MM.1S (cell line): ENCODE data around the gene MRPL17.

Experiments
- DNase-seq: peaks from one replicate; pipeline ENCODE4 v3.0.0-alpha.2; 2015
- H2AFZ ChIP-seq: fragments of 300-600 bp; sonication (generic); 2 replicates; pipeline ENCODE4 v1.6.0; 2016; ENCODE audit warnings: antibody characterized with exemption, low read length
- H3F3A ChIP-seq: fragments of 300-600 bp; sonication (generic); 2 replicates; pipeline ENCODE4 v1.6.1; 2016; ENCODE audit warnings: mild to moderate bottlenecking, antibody characterized with exemption, low read length, moderate library complexity, mixed read lengths; ENCODE audit not compliant: insufficient read depth
- H3K27ac ChIP-seq: fragments of 300-600 bp; sonication (generic); 2 replicates; pipeline ENCODE4 v1.5.1; 2016; ENCODE audit warnings: mild to moderate bottlenecking, low read length
- H3K27me3 ChIP-seq: fragments of 300-600 bp; sonication (generic); replicated peaks from 2 replicates; pipeline ENCODE4 v1.6.0; 2016; ENCODE audit warnings: low read length; ENCODE audit not compliant: insufficient read depth
- H3K36me3 ChIP-seq: fragments of 300-600 bp; sonication (generic); replicated peaks from 2 replicates; pipeline ENCODE4 v1.6.1; 2016; ENCODE audit warnings: mild to moderate bottlenecking, low read length, mixed read lengths; ENCODE audit not compliant: insufficient read depth
- H3K4me1 ChIP-seq: fragments of 300-600 bp; sonication (generic); 2 replicates; pipeline ENCODE4 v1.6.1; 2016; ENCODE audit warnings: low read length, mixed read lengths
- H3K4me2 ChIP-seq: fragments of 300-600 bp; sonication (generic); 2 replicates; pipeline ENCODE4 v1.6.0; 2016; ENCODE audit warnings: low read depth, low read length
- H3K4me3 ChIP-seq: fragments of 300-600 bp; sonication (generic); 2 replicates; pipeline ENCODE4 v1.5.1; 2016; ENCODE audit warnings: low read length, mixed read lengths
- H3K79me2 ChIP-seq: fragments of 300-600 bp; sonication (generic); 2 replicates; pipeline ENCODE4 v1.6.1; 2016; ENCODE audit warnings: mixed run types, low read length, mixed read lengths
- H3K9ac ChIP-seq: fragments of 300-600 bp; sonication (generic); 2 replicates; pipeline ENCODE4 v1.6.1; 2016; ENCODE audit warnings: low read length, mixed read lengths
- H3K9me2 ChIP-seq: fragments of 300-600 bp; sonication (generic); replicated peaks from 2 replicates; pipeline ENCODE4 v1.6.1; 2016; ENCODE audit warnings: mild to moderate bottlenecking, low read length, mixed read lengths; ENCODE audit not compliant: insufficient read depth
- H3K9me3 ChIP-seq: fragments of 300-600 bp; sonication (generic); replicated peaks from 2 replicates; pipeline ENCODE4 v1.6.1; 2016; ENCODE audit warnings: mild to moderate bottlenecking, low read length, mixed read lengths; ENCODE audit not compliant: insufficient read depth
- H4K20me1 ChIP-seq: fragments of 300-600 bp; sonication (generic); 2 replicates; pipeline ENCODE4 v1.6.1; 2016; ENCODE audit warnings: mild to moderate bottlenecking, low read length, moderate library complexity, mixed read lengths; ENCODE audit not compliant: insufficient read depth
- EZH2 ChIP-seq: fragments of 300-600 bp; sonication (generic); optimal IDR thresholded peaks from 2 replicates; pipeline ENCODE3; 2017; ENCODE audit warnings: low read depth, mild to moderate bottlenecking, antibody characterized with exemption, low read length, mixed read lengths
- EZH2phosphoT487 ChIP-seq: fragments of 300-600 bp; sonication (generic); IDR thresholded peaks from 2 replicates; pipeline ENCODE4 v1.6.1; 2018; ENCODE audit warnings: antibody characterized with exemption, low read length
- TF ChIP-seq, protein P1 (sequence below): fragments of 300-600 bp; sonication (generic); IDR thresholded peaks from 2 replicates; pipeline ENCODE4 v1.5.1; 2016; ENCODE audit warnings: antibody characterized with exemption, low read length, mixed read lengths

The MRPL17 gene

DNA sequence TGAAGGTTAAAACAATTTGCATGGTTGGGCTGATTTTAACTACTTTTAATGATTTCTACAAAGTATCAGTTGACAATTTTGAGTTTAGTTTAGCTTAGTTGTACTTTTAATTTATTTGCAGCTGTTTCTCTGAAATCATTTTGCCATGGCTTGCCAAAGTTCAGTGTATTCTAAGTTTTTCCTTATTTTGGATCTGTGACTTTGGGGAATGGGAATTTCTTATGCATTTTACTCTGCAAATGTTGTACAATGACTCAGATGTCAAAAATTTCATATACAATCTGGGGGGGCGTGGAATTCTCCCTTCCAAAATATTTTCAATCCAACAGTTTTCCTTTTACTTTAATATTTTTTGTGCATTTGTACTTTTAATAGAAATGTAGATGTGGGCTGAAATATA is 18.6 kb downstream of the MRPL17 start:
- no peaks in the 10 kb centered on the region for H3F3A ChIP-seq
- TF ChIP-seq EZH2phosphoT487: no peak
- TF ChIP-seq, protein P1, sequence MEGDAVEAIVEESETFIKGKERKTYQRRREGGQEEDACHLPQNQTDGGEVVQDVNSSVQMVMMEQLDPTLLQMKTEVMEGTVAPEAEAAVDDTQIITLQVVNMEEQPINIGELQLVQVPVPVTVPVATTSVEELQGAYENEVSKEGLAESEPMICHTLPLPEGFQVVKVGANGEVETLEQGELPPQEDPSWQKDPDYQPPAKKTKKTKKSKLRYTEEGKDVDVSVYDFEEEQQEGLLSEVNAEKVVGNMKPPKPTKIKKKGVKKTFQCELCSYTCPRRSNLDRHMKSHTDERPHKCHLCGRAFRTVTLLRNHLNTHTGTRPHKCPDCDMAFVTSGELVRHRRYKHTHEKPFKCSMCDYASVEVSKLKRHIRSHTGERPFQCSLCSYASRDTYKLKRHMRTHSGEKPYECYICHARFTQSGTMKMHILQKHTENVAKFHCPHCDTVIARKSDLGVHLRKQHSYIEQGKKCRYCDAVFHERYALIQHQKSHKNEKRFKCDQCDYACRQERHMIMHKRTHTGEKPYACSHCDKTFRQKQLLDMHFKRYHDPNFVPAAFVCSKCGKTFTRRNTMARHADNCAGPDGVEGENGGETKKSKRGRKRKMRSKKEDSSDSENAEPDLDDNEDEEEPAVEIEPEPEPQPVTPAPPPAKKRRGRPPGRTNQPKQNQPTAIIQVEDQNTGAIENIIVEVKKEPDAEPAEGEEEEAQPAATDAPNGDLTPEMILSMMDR: no peak
- TF ChIP-seq EZH2: no peak
- no peaks in the 10 kb centered on the region for H3K4me1 ChIP-seq
- H3K27ac ChIP-seq: no peak overlapping the region
- H2AFZ ChIP-seq: no peak overlapping the region
- DNase-seq: no peak
- no peaks in the 10 kb centered on the region for H4K20me1 ChIP-seq
- no peak overlapping the region for H3K9ac ChIP-seq
- H3K36me3 ChIP-seq: no peaks in the 10 kb centered on the region
- H3K9me2 ChIP-seq: no peaks in the 10 kb centered on the region
- H3K27me3 ChIP-seq: peaks cover 9% of the 10 kb centered on the region; the same call in 1 of the 2 replicates
- H3K4me2 ChIP-seq: no peak overlapping the region
- no peaks in the 10 kb centered on the region for H3K79me2 ChIP-seq
- H3K9me3 ChIP-seq: no peaks in the 10 kb centered on the region
- H3K4me3 ChIP-seq: no peak overlapping the region

DNA sequence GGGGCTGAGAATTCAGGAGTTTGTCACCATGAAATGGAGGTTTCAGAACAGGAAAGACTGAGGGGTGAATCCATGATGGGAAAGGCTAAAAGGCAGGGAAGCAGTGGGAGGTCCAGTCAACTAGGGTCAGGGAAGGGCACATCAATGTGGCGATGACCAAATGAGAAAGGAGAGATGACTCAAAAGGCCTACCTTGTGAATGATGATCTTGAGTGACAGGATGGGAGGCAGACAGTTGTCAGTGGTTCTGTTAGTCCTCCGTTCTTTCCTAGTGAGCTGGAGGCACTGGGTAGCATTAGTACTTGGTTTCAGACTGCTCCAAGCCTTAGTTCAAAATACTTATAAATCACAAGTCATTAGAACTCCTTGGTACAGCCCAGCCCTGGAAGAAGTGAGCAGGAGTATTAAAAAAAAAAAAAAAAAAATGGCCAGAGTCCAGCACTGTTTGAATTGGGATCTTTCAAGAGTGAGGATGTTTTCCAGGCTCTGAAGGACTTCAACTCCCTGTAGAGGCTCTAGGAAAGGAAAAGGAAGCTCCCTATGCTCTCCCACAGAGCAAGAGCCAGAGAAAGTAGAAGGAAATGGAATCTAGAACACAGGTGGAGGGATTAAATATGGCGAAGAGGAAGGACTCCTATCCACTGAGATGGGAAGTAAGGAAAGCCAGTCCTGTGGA is 19.2 kb downstream of the MRPL17 start:
- Histone ChIP-seq H3K27me3 (peaks cover 15% of the 10 kb centered on the region), H3K79me2 (no peaks in the 10 kb centered on the region), H3K36me3 (no peaks in the 10 kb centered on the region), H4K20me1 (no peaks in the 10 kb centered on the region), H3K9me3 (no peaks in the 10 kb centered on the region), H3K27ac (no peak overlapping the region), H3K4me2 (no peak overlapping the region), H3K9ac (no peak overlapping the region), H3K9me2 (no peaks in the 10 kb centered on the region), H2AFZ (no peak overlapping the region), H3F3A (no peaks in the 10 kb centered on the region), H3K4me1 (no peaks in the 10 kb centered on the region), H3K4me3 (no peak overlapping the region)
- DNase-seq: no peak
- TF ChIP-seq, protein P1: no peak
- no peak for TF ChIP-seq EZH2phosphoT487
- TF ChIP-seq EZH2: no peak

DNA sequence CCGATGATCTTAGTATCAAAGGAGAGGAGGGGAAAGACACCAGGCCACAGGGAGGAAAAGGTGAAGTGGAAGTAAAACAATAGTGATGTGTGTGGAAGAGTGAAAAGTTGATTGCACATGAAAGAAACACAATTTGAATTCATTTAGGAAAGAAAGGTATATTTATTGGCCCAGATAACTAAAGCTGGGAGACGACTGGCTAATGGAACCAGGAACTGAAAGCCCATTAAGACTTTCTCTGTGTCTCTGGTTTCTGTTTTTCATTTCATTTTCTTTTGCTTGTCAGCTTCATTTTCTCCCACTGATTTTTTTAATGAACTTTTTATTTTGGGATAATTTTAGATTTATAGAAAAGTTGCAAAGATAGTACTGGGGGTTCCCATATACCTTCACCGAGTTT is 22.4 kb downstream of the MRPL17 start:
- Histone ChIP-seq H3K36me3 (no peaks in the 10 kb centered on the region), H3K9ac (no peak overlapping the region), H3K79me2 (no peaks in the 10 kb centered on the region), H3K9me2 (no peaks in the 10 kb centered on the region), H3K4me3 (no peak overlapping the region), H3F3A (no peaks in the 10 kb centered on the region), H2AFZ (no peak overlapping the region), H3K27ac (no peak overlapping the region), H3K9me3 (no peaks in the 10 kb centered on the region), H3K4me1 (no peaks in the 10 kb centered on the region), H3K27me3 (peaks cover 45% of the 10 kb centered on the region), H4K20me1 (no peaks in the 10 kb centered on the region), H3K4me2 (no peak overlapping the region)
- TF ChIP-seq, protein P1: no peak
- TF ChIP-seq EZH2phosphoT487 (no peak), EZH2 (no peak)
- DNase-seq: no peak
